ELR (cell line): ENCODE measurements around the gene CLCN2.

Experiments used
- DNase-seq: peaks from one replicate; pipeline ENCODE4 v3.0.0-alpha.2; 2015; ENCODE audit warnings: low read depth

Gene CLCN2

DNA sequence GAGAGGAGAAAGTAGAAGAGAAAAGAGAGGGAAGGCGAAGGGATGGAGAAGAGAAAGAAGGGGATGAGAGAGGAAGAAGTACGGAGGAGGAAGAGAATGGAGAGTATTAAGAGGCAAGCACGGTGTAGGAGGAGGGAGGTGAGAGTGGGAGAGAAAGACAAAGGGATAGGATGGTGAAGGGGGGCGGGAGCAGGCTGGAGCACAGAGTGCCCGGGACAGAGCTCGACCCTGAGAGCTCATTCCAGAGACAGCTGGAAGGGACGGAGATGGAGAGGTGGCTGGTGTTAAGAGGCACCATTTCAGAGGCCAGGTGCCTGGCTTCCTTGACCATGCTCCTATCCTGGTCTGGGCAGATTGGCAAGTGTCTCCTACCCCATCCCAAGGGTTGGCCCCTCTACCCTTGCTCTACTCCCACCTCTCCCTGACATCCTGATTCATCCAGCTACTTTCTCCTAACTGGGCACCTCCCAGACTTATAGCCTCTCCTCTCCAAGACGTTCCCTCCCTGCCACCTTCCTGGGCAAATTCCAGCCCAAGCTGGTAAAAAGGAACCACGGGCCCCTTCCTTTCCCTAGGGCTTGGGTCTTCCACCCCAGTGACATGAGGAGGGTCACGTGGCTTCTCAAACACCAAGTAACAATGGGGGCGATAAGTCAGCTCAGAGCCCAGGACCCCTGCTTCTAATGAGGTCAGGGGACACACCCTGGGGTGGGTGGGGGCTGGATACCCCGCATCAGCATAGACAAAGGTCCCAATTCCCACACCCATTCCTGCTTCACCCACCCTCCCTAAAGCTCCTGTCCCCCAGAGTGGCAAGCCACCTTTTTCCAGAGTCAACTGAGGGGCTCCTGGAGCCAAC, 1.1 kb downstream of the CLCN2 start:
- no peak for DNase-seq

DNA sequence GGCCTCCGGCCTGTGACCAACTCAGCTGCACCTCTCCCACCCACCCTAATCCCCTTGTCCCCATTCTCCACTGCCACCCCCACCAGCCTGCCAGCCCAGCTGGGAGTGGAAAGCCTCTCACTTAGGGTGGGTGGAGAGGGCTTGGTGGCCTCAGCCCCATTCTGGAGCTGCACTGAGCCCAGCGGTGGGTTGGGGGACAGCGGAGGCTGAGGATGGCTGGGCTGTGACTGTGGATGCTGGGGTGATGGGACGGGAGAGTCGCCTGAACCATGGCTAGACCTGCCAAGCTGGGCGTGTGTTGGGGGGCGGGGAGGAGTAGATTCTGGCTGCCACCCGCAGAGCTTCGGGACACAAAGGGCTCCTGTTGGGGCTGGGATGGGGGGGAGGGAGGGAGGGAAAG, 1.8 kb downstream of the CLCN2 start:
- no peak for DNase-seq

DNA sequence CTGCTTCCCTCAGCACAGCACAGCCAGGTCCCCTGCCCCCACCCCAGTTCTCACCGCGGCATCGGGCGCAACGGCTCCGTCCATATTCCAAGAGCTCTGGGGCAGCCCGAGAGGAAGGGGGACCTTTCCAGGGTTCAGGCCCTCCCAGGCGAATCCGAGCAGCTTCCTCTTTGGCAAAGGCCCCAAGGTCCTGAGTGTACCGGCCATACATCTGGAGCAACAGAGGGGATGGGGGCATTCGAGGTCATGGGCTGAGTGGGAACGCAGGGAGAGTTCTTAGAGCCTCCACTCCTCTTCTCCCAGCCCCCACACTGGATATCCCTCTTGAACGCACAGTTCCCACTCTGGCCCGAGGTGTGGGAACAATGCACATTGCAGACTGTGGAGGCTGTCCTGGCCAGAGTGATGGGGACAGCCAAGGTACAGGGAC, 2.5 kb downstream of the CLCN2 start:
- DNase-seq = no peak

DNA sequence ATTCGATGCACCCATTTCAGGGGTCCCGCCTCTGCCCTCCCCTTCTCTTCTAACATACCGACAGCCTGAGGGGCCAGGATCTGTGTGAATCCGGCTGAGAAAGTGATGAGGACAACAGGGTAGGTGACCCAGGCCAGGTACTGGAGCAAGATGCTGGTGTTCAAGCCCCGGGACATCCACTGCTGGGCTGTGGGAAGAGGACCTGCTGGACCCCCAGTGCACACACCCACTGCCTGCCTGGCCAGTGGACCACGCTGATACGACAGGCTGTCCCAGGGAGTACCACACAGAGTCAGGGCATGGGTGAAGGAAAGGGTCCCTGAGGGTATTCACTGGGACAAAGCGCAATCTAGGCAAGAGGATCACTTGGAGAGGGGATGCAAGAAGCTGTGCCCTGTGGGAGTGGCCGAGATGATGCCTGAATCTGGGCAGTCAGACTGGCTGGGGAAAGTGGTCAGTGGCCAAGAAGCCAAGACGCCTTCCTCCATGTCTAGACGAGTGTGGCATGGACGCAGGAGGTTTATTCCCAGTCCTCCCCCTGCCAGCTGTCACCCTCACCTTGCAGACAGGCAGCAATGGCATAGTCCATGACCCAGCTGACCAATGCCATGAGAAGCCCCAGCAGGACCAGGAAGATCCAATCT, 3.2 kb downstream of the CLCN2 start:
- DNase-seq = no peak

DNA sequence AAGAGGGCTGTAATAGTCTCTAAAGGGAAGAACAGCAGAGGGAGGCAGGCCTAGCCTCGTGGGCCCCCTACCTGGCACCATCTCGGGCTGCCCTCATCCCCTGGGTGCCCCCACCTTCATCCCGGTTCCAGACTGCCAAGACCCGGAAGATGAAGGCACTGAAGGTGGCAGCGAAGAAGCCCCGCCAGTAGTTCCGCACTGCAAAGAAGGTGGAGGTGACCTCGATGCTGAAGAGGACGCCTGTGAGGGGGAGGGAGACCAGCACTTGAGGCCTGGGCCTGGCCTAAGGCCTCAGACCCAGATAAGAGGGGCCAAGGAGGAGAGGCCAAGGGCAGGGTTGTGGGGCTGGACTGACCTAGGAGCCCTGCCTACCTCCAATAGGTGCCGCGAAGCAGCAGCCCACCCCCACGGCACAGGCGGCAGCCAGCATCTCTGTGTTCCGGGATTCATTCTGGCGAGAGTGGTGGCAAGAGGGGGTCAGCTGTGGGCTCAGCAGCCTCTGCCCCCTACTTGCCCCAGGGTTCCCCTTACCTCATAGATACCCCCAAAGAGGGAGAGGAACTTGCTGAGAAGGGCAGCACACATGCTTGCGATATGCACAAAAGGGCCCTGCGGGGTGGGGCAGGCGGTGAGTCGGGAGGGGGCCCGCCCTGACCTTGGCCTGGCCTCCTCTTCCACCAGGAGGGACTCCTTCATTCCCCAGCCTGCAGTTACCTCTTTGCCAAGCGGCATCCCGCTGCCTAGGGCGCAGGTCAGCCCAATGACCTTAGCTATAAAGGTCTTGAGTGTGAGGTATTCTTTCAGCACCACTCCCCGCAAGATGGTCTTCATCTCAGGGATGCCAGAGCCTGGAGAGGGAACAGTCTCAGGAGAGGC, 3.9 kb downstream of the CLCN2 start:
- DNase-seq = no peak

DNA sequence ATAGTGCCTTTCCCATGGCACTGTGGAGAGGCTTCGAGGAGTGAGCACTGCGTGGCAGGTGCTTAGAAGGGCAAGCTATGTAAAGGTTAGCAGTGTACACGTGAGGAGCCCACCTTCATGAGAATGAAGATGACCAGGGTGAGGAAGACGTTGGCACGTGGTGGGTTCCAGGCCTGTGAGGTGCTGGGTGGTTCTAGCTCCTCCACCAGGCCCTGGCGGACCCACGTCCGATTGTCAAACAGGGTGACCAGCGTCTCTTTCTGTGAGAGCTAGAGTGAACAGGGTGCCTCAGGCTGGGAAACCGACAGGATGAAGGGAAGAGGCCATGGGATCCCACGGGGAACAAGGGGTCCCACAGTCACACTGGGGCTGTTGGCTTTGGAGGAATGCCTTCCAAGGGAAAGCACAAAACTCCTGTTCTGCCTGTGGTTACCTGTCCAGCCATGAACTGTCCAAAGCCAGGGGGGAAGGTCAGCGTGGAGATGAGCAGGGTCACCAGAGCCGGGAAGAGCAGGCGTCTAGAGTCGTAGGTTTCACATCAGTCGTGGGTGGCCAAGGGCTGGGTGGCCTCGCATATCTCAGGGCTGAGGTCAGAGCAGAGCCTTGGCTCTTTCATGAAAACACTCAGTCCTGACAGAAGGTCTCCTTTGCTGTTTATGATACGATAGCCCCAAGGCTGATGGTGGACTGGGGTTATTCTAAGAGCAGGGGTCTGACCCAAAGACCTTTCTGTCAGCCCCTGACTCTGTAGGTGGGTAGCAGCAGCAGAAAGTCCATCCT, 6.0 kb downstream of the CLCN2 start:
- DNase-seq = peak; percentile 23

DNA sequence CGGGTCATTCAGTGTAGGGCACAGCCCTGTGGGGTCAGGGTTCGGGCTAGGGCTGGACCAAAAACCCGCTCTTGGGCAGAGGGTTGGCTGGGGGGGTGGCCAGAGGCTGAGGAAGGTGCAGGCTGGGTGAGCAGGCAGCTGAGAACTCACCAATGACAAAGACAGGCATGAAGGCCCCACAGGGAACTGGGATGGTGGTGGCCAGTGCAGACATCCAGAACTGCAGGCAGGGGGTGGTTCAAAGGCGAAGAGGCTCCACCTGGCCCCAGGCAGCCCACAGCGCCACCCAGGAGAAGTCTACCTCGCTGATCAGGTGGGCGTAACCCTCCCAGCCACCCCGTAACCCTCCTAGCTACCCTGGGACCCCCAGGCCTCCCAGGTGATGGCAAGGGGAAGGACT, 6.7 kb downstream of the CLCN2 start:
- no peak for DNase-seq

DNA sequence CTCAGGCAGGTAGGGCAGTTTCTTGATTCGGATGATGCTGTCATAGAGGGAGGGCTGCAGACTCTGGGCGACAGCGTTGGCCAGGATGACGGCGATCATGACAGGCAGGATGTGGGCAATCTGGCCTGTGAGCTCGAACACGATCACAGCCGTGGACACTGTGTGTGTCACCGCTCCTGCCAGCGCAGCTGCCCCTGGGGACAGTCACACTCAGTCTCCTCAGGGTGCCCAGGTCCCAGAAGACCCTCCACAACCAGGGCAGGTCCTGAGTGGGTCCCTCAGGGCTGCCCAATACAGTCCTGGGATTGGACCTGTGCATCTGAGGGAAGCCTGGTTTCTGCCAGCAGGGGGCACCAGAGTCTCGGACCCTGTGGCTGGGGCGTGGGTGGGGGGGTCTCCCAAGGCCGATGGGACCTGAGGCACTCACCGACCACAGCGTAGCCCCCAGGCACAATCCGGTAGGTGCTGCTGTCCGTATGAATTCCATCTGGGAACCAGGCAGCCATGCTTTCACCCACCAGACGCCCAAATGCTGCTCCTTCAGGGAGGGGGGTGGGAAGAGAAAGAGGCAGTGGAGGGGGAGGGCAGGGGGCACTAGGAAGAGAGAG, 7.2 kb downstream of the CLCN2 start:
- DNase-seq = peak; percentile 51

DNA sequence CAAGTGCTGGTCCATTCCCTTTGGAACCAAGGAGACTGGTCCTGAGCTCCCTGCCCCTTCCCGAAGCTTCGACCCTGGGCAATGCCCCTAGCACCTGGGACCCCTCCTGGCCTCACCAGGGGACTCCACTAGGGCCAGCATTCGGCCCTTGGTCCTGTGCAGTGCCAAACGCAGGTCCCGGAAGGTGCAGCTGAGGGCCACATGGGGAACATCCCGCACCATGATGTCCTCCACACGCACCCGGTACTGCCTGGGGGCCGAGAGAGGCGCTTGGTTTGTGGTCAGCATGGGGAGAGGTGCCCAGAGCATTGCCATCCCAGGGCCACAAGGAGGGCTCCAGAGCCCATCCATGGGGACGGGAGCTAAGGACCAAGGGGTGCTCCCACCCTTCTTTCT, 7.9 kb downstream of the CLCN2 start:
- no peak for DNase-seq

DNA sequence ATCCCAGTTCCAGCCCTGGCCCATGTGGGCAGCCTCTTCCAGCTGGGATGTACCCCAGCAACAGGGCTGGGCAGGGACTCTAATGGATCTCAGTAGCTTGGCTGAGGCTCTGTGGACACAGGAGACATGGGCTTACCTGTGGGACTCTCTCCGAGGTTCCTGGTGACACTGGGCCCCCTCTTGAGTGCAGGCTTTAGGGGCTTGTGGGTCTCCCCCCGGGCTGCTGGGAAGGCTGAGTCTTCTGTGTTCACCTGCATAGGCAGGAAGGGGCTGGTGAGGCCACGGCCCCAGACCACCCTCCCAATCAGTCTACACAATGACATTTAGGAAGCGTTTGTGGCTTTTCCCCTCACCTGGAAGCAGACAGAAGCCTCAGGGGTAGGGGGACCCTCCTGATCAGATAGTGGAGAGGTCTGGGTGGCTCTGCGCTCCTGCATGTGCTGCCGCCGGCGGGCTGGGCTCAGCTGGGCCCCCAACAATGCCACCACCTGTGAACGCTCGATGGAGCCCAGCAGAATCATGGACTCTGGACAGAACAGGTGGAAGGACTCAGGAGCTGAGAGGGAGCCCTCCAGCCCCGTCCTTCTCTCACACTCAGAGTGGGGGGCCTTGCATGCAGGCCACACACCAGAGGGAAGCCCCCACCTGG, 8.4 kb downstream of the CLCN2 start:
- DNase-seq = no peak

DNA sequence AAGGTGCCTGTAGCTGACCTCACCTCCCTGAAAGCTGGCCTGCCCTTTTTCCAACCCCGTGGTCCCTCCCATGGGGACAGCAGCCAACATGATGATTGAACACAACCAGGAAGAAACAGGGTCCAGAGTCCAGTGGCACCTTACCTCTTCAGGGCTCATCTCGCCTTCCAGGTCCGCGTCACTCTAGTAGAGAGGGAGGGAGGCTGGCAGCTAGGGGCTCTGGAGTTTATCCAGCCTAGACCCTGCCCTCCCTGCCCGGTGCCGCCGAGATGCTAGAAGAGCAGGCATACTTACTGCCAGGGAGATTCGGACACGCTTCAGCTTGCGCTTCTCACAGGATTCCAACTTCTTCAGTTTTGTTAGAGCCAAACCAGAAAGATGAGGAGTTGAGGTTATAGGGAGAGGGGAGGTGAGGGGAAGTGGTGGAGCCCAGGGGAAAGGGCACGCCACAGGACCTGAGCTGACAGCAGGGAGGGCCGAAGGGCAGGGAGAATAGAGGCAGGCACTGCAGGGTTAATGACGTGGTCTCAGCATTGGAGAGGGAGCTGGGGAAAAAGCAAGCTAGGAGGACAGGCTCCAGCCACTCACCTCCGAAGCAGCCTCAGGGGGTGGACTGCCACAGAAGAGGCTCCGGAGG, 9.1 kb downstream of the CLCN2 start:
- DNase-seq = no peak

DNA sequence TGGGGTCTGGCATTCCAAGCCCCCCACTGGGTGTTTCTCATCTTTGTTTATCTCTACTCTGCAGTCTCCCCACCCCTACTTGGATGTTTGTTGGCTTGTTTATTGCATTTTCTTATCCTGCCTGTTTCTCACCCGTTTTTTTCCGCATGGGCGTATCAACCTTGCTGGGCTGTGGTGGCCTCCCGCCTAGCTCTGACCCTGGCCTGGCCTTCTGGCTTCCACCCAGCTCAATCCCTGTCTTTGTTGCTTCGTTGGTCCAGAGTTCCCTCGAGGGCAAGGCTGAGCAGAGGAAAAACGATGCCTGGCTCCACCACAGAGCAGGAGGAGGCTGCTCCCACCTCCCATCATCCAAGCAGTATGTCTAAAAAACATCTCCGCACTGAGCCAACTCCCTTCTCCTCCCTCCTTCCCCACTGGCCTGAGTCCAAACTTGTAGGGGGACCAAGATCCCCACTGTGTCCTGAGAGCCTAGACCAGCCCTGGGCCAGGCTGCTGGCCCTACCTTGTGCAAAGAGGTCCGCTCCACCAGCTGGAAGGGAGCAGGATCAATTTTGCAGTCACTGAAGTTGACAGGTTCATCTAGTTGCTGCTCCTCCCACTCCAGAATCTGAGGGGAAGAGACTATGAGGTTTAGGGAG, 9.8 kb downstream of the CLCN2 start:
- DNase-seq = no peak

DNA sequence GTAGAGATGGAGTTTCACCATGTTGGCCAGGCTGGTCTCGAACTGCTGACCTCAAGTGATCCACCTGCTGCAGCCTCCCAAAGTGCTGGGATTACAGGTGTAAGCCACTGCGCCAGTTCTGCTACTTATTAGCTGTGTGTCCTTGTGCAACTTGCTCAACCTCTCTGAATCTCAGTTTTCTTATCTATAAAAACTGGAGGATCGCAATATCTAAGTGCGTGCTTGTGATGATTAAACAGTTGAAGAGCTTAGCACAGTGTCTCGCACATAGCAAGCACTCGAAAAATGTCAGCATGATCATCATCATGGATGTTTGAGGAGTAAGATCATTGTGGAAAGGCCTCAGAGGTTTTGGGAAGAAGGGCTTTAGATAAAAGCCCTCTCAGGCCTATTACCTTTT, 10.8 kb downstream of the CLCN2 start:
- no peak for DNase-seq

DNA sequence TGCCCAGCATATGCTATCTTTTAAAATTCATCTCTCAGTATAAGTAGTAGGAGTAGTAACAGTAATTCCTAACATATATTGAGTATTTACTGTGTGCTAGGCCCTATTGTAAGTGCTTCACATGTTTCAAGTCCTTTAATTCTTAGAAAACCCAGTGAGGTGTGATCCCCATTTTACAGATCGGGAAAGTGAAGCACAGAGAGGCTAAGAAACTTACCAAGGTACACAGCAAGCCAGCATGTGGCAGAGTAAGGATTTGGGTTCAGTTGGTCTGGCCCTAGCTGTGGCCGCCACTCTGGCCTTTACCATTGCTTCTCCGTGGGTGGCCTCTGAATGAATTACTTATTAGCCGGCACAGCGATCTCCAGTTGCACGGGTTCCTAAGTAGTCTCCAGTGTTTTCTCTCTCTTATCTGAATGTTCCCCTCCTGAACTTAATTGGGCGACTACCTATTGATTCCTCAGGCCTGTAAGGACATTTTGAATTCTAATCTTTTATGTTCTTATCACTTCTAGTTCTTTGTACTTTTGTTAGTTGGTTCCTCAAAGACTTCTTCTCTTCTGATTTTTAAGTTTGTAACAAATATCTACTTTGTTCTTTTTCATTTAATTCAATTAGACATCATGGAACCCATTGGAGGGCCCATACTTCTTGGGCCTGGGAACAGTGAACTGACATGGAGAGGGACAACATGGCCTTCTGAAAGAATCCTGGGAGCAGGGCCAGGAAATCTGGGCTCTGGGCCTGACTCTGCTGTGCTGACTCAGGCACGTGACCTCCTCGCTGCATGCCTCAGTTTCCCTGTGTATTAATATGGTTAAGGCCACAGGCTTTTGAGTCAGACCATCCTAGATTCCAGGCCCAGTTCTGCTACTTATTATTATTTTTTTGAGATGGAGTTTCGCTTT, 11.6 kb downstream of the CLCN2 start:
- no peak for DNase-seq

DNA sequence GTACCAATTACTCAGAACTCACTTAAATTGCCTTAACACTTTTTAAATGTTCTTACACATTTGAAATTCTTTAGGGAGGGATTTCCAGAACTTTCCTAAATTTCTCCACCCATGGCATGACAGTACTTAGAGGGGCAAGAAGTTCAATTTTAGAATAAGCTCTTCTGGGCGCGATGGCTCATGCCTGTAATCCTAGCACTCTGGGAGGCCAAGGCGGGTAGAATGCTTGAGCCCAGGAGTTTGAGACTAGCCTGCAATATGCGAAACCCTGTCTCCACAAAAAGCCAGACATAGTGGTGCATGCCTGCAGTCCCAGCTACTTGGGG, 13.4 kb downstream of the CLCN2 start:
- DNase-seq = no peak

DNA sequence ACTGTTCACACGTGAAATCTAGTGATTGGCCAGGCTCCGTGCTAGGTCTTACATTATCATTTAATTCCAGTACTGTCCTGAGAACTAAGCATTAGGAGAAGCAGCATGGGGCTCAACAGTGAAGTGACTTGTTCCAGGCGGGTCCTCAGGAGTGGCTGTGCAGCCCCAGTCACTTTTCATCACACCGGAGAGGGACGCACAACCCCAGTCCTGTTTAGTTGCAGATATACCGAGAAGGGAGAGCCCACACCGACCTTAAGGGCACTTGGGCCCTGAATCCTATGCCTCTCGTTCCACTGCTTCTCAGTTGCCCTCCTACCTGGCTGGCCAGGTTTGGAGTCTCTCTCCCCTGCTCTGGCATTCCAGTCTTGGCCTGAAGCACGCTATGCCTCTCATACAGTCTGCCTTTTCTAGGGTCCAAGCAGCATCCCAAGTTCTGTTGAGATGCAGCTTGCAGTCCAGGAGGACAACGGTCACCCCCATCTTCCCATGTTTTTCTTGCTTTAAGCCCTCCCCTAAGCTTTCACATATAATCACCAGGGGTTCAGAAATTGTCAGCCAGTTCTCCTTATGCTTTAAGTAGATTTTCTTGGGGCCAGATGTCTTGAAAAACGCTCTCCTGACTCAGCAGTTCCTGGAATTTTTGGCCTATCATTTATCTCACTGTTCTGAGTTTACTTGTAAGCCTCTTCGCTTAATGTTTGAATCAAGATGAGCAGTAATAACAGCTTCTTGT, 13.9 kb downstream of the CLCN2 start:
- DNase-seq = no peak

DNA sequence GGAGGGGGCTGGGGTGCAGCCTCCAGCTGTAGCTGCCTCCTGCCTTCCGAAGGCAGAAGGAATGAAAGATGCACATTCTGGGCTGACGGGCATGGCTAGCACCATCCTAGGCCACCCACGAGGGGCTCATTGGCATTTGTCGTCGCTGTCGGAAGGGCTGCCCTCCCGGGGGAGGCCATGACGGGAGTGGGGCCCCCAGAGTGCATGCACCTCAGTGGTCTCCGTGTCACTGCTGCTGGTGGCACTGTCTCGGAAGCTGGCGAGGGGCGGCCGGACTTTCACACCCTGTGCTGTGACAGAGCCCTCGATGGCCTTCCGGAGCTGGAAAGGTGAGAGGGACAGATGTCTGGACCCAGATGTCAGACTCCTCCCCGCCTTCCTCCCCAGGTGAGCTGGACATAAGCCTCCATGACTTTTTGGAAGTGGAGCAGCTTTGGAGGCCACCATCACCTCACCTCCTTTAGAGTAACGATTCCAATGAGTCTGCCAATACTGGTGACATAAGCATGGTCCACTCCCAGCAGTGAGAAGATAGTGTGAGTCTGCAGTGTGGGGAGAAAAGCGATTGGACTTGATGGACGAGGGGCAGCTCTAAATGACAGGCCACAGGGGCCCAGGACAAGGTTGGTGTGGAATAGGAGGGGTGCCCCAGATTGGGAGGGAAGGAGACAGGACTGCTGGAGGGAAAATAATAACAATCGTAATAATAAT, 14.8 kb downstream of the CLCN2 start:
- no peak for DNase-seq
